Activated CD4-positive, CD25-positive, alpha-beta regulatory T cell (primary cell): ENCODE measurements around the gene INPP5J.
A peak's percentile ranks its signal among the peaks of the same experiment; 100 is the strongest.
"Not testable (repeated sequence)": the region's sequence is repeated elsewhere in the genome, so short reads cannot be mapped to it uniquely, and the experiment has no call there.

Source experiments
- DNase-seq, 4 experiments: peaks; one replicate each; lab custom pipeline; 2025; lab: John Stamatoyannopoulos, UW

Gene INPP5J

DNA sequence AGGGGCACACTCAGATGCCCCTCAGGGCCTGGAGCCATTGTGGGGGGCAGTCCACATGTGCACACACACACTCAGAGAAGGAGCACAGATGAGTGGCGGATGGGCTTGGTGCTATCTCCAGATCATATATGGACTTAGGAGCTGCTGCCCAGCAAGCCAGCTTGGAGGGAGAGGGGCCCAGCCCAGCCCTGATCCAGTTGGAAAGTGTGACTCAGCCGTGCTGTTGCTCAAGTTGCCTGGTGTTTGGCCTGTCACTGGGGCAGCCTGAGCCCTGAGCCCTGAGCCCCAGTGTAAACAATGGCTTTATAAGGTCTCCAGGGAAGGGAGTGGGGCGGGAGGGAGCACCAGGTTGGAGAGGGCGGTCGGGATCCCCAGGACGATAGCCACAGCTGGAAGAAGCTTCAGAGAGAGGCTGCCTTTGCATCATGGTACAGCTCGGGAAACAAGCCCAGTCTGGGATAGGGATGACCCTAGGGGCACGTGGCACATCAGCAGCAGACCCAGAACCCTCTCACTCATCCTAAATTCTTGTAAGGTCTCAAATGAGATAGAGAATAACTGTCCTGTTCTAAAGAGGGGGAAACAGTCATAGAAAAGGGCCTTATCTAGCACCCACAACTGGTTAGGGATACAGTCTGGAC lies 20.2 kb upstream of the INPP5J start:
- no peak for DNase-seq

DNA sequence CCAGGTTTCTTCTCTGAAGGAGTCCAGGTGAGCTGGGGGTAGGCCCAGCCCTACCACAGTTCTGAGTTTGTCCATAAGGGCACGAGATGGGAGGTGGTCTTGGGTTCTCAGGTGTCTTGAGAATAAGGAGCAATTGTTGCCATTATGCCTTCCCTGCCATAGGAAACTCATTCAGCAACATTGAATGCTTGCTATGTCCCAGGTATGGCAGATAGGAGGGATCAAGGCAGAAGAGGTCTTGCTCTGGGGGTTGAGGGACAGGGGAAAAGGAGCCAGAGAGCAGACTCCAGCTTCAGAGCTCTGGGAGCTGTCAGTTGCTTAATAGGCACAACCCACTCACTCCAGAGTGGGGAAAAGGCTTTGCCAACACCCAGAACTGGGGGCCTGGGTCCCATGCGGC lies 19.7 kb upstream of the INPP5J start:
- no peak for DNase-seq

DNA sequence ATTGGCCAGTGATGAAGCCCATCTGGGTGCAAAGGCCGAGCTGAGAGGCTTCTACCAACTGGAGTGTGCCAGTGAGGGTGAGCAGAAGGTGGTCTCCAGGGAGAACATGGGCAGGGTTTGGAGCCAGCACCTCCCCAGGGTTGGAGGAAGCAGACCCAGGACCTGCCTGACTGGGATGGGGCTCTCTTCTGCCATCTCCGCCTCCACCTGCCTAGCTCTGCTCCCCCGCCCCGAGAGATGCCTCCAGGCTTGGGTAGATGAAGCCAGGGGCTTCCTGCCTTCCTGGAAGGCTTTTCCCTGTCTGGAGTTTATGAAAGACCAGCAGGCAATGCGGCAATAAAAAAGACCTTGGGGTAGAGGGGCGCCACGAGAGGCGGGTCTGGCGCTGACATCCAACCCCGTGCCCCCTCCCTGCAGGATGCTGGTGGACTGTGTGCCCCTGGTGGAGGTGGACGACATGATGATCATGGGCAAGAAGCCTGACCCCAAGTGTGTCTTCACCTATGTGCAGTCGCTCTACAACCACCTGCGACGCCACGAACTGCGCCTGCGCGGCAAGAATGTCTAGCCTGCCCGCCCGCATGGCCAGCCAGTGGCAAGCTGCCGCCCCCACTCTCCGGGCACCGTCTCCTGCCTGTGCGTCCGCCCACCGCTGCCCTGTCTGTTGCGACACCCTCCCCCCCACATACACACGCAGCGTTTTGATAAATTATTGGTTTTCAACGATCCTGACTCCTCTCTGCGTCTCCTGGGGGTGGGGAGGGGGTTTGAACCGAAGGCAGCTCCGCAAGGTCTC lies 18.7 kb upstream of the INPP5J start:
- DNase-seq: no peak

DNA sequence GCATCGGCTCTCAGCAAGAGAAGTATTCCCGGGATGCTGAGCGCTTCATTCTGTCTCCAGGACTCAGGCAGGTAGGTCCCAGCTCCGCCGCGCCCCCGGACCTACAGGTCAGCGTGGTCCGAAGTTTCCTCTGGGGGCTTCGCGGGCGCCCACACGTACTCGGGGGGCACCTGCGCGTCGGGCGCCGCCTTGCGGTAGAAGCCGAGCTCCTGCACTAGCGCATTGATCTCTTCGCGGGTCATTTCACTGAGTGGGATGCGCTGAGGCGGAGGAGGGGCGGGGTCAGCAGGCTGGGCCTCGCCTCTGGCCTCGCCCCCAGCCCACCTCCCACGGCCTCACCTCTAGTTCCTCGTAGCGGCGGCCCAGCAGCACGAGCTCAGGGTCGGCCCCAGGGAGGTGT lies 17.9 kb upstream of the INPP5J start:
- no peak for DNase-seq

DNA sequence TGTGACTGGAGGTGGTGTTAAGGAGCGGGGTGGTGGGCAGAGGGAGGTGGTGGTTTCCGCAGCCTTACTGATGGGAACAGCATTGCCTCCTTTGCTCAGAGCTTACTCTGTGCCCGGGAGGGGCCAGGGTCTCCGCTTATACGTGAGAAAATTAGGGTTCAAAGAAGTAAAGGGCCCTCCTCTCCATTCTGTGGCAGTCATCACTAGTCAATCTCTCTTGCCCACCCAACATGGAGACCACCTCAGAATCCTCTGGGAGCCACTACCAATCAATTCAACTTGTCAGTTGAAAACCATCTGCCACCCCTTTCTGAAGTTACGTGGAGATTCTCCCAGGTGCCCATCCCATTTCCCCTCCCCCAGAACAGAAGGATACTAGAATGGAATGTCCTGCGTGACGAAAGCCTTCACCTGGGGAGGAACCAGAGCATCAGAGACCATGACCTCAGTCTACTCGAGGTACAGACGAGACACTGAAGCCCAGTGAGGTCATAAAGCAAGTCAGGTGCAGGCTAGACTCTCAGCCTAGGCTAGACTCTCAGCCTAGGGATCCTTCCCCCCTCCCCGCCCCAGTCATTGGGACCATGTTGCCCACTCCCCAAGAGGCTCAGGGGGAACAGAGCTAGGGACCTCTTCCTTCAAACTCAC lies 17.4 kb upstream of the INPP5J start:
- DNase-seq: no peak

GRCh38 chr22:31106001-31106571 lies 16.7 kb upstream of the INPP5J start:
- no peak for DNase-seq

GRCh38 chr22:31106731-31107177 lies 16.0 kb upstream of the INPP5J start:
- no peak for DNase-seq

GRCh38 chr22:31107178-31107893 lies 15.4 kb upstream of the INPP5J start, which contains the start of gene SELENOM:
Gene SELENOM, minus strand, starts transcription at chr22:31107568. Its CDS starts 63 bp downstream, at chr22:31107505.
- peak; percentile 76 to 82 (median 78) for DNase-seq

GRCh38 chr22:31107894-31108218 lies 14.9 kb upstream of the INPP5J start:
- DNase-seq: no peak

DNA sequence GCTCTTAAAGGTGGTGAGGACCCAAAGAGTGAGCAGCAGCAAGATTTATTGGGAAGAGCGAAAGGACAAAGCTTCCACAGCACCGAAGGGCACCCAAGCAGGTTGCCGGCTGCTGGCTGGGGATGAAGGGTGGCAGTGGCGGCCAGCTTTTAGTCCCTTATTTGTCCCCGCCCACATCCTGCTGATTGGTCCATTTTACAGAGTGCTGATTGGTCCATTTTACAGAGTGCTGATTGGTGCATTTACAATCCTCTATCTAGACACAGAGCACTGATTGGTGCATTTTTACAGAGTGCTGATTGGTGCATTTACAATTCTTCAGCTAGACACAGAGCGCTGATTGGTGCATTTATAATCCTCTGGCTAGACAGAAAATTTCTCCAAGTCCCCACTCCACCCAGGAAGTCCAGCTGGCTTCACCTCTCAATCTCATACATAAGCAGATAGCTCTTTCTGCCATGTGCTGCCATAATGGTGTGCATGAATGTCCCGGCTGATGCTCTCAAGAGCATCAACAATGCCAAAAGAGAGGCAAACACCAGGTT lies 10.1 kb upstream of the INPP5J start:
- DNase-seq: not testable (repeated sequence)

- DNase-seq: no peak
Measured at GRCh38 chr22:31118046-31118820, 4.5 kb upstream of the INPP5J start.

DNA sequence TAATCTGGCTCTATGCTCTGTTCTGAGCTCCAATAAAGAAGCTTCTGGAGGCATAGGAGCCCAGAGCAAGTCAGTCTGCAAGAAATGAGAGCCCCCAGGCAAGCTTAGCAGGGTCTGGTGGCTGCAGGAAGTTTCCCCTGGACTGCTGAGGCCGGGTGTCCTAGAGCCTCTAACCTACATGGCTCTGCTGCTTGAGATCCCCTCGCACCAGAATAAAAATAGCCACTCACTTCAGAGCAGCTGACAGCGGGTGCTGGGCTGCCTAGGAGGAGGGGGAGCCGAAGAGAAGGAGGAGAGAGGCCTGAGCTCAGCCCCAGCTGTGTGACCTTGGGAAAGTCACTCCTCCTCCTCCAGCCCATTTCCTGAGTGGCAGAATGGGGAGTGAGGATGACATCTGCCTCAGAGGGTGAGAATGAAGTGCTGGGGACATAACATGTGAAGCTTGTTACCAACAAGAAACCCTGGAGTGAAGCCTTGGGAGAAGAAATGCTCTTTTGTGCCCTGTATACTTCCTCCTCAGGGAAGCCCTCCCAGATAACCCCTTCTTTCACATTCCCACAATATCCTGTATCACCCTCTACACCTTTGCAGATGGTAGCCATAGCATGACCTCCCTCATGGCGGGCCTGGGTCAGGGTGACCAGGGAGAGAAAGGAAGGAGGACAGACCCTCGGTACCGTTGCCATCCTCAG lies 3.6 kb upstream of the INPP5J start:
- DNase-seq: no peak

GRCh38 chr22:31120230-31120629 lies 2.5 kb upstream of the INPP5J start:
- DNase-seq: no peak

DNA sequence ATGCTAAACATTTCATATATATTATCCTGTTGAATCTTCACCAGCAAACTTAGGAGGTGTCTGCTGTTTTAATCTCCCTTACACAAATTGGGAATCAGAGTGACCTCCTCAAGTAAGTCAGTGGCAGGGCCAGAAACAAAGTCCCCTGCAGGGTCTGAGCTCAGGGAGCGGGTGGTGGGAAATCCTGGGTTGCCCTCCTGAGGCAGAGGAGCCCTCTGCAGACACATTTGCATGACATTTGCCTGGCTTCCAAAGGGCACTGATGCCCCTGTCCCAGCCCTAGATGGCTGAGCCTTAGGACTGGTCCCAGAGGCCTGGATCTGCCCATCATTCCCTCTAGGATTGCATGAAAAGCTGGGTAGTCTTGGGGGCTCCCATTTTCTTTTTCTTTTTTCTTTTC lies 2.1 kb upstream of the INPP5J start:
- no peak for DNase-seq

DNA sequence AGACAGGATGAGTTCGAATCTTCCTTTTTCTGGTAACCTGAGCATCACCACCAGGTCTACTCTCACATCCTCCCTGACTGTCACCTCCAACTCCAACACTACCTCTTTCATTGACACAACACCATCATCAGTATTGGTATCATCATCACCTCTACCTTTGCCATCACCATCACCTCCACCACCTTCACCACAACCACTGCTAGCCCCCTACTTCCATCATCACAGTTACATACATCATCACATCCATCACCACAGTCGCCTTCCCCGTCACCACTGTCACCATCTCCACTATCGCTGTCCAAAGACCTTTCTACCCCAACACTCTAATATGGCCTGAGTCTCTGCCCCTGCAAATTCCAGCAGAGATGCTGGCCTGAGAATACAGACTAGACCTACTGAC lies 1.4 kb upstream of the INPP5J start:
- no peak for DNase-seq

GRCh38 chr22:31122196-31122531 lies 602 bp upstream of the INPP5J start:
- DNase-seq: no peak

DNA sequence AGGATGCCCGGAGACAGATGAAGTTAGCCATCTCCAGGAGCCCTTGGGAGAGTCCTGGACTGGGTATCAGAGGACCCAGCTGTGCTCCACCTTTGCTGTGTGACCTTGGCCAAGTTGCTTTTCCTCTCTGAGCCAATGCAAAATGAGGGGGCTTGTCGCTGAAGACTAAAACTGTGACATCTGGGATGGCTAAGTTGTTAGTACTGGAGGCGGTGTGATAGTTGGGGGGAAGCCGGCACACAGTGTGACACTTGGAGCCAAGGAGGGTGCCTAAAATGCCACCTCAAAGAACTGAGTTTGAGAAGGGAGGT lies 481 bp downstream of the INPP5J start:
- no peak for DNase-seq

GRCh38 chr22:31124290-31124689 lies 1.5 kb downstream of the INPP5J start:
- no peak for DNase-seq

- no peak for DNase-seq
Measured at GRCh38 chr22:31124811-31125465, 2.2 kb downstream of the INPP5J start.

- DNase-seq: no peak
Measured at GRCh38 chr22:31125521-31126117, 2.9 kb downstream of the INPP5J start.
